Inflammatory macrophage treated with lipopolysaccharide for 1 hour (primary cell): ENCODE measurements around the gene AP2B1.
A peak's percentile ranks its signal among the peaks of the same experiment; 100 is the strongest.
"Not testable (repeated sequence)": the region's sequence is repeated elsewhere in the genome, so short reads cannot be mapped to it uniquely, and the experiment has no call there.

Experiments
- DNase-seq, 2 donors: peaks; one replicate each; pipeline ENCODE4 v3.0.0-alpha.2; 2020 to 2022

AP2B1 gene

DNA sequence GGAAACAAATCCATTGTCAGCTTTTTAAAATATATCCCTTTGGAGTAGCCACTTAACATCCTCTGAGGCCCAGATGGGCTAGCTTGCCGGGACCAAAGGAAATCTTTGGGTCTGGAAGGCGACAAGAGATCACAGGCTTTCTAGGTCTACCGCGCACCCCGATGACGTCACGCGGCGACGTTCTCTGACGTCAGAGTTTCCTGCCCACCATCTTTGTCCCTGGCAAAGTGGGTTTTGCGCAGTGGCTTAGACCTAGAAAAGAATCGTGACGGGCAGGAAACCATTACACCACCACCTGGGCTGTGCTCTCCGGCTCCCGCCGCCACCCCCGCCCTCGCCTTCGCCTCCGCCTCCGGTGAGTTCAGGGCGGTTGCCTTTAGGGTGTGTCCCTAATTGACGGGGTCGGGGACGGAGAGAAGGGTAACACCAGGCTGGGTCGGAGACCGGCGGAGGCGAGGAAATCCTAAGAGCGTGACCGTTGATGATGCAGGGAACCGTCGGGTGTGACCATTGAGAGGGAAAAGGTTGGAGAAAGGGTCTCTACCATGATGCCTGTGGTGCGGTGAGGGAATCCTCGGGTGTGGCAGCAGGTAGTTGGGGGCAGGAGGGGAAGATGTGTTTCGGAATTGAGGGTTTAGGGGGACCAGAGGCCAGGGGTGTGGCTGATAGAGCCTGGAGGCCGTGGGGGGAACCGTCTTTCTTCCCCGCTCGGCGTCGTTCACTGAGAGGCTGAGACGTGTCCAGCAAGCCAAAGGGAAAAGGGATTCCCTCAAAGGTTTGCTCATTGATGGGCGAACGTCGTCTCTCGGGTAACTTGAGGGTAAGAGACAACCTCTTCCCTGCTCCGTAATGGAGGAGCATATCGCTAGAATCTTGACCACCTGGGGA lies at the start of gene AP2B1:
AP2B1 (plus strand) TSS at position 249 of the 888 bp plus-strand sequence. CDS start 6,709 bp downstream, outside the sequence.
- peak; percentile 90 to 99 for DNase-seq

DNA sequence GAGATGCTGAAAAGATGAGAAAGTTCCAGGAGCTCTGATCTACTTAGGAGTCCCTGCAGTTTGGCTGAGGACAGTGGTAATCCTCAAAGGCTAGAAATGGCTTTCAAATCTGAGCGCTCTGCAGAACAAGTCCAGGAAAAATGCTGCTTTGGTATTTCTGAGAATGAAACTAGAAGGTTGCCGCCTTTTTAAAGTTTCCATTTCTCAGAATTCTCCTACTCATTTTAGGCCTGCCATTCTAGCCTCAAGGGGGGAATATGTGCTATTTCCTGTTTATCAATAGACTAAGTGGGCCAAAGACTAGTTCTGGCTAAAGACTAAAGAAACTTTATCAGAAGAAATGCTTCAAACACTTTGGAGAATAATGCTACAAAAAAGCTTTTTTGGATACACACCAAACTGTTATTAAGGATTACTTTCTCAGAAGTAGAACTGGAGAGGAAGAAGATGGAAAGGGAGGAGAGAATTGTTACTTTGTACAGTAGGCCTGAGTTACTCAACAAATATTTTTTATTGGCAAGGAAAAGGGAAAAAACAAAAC lies 49.5 kb upstream of the AP2B1 start, which contains the start of gene SLFN12L:
SLFN12L (minus strand) TSS at position 78 of the 541 bp plus-strand sequence. CDS start 15,314 bp downstream, outside the sequence.
- peak; percentile 38 to 72 for DNase-seq

DNA sequence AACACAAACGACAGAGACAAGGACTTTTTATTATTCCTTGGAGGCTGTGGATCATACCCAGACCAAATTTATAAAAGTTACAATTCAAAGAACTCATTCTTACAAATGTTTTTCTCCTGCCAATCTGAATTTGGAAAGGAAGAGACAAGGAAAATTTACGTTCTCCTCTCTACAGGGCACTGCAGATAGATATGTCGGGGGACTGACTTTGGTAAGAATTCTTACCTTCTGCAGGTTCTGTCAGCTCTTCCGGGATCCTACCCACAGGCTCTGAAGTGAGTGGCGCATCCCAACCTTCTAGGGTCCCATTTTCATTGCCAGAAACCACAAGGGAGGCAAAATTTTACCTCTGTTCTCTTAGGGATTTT lies 47.5 kb upstream of the AP2B1 start:
- no peak for DNase-seq

DNA sequence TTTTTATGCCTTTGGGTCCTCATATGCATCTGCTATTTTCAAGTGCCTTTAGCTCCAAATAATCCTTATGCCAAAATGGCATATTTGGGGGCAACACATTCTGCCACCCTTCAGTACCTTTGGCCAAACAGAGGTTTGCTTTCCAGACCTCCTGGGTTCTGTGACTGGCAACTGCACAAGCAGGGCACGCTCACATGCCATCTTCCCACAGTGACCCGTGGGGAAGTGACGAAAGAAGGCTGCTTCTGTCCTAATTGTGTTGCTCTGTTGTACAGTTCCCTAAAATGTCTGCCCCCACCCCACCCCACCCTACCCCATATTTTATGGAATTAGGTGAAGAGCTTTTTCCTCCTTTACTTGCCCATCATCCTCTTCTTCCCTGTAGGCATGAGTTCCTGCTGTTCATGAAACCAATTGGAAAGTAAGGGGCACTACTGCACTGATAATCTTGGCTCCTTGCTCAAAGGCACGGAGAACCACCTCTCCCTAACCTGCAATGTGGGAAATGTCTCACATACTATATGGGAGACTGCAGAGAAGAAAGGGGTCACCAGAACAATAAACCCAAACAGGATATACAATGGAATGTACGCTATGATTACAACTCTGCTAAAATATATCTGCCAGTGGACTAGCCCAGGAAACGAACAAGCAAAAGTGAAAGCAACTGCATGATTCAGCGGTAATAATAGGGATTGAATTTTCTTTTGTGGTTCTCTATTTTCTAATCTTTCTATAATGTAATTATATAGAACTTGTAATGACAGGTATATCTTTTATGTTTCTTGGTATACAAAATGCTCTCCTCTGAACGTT lies 46.3 kb upstream of the AP2B1 start:
- DNase-seq: peak; percentile 85 to 88

DNA sequence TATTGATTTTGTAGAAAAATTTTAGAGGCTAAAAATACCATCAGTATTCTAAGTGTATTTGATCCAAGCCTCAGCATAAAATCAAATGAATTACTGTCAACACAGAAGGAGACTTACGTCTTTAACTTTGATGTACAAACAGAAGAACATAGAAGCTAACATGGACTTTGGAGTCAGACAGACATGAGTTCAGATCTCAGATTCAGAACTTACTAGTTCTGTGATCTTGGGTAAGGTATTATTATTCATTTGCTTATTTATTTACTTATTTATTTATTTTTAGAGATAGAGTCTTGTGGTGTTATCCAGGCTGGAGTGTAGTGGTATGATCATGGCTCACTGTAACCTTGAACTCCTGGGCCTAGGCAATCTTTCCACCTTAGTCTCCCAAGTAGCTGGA lies 45.7 kb upstream of the AP2B1 start:
- DNase-seq: no peak

DNA sequence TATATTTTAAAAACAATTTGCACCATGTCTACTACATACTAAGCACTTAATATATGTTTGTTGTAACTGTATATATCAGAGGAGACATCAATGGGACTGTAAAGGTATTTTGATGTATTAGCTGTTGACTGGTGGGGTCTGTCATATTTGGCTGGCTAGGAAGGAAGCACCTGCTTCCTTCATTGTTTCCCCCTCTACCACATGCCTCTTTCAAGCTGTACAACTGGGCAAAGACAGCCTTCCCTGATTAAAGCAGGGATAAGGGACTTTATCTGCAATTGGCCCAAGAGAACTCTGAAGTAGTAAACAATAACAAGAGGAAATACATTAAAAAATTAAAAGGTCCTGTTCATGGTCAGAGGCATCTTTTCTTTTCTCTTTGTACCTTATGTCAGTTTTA lies 44.1 kb upstream of the AP2B1 start:
- no peak for DNase-seq

DNA sequence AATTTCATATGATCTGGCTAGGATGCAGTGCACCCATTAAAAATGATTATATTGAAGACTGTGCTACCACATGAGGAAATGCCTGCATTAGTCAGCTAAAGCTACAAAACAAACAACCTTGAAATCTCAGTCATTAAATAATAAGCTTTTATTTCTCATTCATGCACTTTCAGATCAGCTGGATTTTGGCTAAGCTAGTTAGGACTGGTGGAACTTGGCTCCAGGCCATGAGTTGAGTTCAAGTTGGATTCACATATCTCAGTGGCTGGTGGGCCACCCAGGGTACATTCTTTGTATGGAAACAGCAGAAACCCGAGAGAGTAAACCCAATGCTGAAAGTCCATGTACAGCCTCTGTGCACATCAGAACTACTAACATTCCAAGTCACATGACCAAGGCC lies 43.3 kb upstream of the AP2B1 start:
- DNase-seq: no peak

DNA sequence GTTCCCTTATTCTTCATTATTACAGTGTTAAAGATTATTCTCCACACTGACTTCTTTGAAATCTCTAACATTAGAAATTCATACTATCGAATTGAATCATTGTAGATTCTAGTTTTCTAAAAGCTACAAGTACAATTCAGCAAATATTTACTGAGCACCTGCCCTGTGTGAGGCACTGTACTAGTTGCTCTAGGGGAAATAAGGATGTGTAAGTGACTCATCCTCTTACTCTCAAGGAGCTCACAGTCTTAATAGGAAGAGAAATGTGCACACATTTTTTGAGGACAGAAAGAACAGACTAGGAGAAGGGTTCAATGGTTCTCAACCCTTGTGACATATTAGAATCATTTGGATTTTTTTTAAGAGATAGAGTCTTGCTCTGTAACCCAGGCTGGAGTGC lies 42.0 kb upstream of the AP2B1 start:
- no peak for DNase-seq

DNA sequence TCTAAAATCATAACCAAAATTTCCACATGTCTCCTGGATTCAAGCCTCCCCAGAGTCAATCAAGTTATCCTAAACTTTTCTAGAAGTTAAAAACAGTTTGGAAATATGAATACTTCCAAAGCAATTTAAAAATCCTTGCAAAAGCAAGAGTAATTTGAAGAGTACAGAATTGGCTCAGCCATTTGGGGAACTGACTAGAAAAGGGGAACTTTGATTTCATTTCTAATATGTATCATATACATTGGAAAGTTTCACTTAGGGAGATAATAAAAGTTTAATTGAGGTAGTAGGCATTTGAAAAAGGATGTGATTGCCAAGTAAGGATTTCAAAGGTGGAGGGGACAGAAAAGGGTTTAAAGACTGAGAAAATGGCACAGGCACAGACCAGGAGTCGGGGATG lies 40.6 kb upstream of the AP2B1 start:
- peak; percentile 77 to 80 for DNase-seq

DNA sequence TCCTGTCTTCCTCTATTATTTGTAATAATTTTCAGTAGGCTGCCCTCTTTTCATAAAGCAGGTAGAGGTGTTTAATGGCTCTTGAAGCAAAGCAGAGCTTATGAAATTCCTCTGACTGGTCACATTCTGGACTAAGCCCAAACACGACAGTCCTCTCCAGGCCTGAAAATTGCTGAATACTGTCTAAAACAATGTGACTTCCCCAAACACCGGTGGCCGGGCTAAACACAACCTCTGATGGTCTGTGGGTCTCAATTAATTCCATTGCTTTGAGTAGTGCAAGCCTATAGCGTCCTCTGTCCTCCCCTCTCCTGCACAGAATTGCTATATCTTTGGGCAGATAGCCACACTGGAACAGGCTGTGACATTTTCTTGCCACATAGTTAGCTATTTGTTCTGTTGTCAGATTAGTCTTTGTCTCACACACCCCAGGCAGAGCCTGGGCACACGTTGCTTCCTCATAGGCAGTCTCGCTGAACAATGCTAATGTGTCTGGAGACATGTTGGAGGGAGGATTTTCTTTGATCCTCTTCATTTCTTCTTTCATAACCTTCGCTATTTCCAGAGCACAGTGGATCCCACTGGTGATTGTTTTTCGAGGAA lies 38.8 kb upstream of the AP2B1 start:
- no peak for DNase-seq

DNA sequence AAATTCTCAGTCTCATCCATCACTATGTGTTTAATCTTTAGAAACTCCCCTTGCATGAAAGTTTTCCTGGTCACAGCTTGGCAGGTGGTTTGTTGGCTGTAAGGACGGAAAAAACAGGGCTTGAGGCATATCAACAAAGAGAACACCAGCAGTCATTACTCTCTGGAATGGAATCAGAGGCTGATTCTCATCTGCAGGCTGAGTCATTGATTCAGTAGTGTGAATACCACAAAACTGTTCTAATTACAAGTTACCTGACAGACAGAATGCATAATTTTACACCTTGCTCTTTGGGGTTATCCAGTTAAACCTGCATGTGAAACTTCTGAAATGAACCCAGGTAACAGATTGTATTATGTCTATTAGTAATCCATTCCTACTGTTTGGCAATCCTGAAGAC lies 38.1 kb upstream of the AP2B1 start:
- no peak for DNase-seq

DNA sequence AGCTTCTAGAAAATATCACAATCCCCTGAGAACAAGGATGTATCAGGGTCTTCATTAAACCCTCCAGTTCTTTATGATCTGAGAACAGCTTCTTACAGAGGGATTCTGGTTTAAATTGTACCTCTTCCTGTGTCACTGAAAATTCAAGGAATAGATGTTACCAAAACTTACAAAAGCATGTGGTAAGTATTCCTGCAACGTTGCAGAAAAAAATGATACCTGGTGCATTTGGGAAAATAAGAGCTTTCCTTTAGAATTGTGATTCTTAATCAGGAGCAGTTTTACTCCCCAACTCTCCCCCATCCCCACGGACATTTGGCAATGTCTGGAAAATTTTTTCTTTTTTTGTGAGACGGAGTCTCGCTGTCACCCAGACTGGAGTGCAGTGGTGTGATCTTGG lies 33.8 kb upstream of the AP2B1 start:
- DNase-seq: no peak

DNA sequence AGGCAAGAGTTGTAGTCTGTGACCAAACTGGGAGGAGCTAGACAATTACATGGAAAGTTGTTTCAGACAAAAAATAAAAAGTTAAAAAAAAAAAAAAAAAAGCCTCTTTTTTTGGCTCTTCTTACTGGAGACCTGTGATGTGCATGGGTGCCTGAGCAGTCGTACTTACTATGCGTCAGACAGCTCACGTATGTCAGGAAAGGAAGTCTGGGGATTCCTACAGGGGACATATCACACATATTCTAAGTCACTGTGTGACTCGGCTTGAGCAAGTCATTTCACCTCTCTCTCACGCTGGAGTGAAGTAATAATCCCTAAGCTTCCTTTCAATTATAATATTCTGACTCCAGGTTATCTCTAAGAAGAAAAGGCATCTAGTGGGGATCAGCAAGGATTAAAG lies 32.5 kb upstream of the AP2B1 start:
- no peak for DNase-seq

DNA sequence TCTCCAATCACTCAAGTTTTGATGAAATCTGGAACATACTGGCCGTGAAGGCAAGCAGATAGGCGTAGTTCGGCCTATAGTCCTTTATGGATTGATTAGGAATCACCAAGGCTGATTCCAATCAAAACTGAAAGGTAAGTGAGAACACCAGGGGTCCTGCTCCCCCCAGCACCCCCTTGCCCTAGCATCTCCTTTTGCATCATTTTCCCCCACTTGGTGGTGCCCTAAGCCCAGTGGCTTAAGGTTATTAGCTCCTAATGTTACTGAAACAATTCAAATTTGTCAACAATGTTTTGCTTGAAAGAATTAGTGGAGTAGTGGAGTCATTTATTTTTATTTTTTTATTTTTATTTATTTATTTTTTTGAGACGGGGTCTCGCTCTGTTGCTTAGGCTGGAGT lies 31.4 kb upstream of the AP2B1 start:
- no peak for DNase-seq

DNA sequence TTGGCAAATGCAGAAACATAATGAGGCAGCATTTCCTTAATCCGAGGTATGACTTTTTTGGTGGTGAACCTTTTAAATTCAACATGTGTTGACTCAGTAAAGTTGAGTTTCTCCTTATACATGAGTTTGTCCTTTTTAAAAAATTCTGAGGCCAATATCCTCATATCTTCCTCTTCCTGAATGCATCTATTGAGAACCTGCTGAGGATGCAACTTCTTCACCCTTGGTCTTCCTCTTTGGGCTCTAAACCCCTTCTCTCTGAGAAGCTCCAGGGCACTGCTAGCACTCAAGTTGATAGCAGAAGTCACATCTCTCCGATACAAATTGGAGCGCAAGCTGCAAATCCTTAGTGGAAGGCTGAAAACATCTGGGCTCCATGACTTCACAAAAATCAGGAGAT lies 29.8 kb upstream of the AP2B1 start:
- no peak for DNase-seq

DNA sequence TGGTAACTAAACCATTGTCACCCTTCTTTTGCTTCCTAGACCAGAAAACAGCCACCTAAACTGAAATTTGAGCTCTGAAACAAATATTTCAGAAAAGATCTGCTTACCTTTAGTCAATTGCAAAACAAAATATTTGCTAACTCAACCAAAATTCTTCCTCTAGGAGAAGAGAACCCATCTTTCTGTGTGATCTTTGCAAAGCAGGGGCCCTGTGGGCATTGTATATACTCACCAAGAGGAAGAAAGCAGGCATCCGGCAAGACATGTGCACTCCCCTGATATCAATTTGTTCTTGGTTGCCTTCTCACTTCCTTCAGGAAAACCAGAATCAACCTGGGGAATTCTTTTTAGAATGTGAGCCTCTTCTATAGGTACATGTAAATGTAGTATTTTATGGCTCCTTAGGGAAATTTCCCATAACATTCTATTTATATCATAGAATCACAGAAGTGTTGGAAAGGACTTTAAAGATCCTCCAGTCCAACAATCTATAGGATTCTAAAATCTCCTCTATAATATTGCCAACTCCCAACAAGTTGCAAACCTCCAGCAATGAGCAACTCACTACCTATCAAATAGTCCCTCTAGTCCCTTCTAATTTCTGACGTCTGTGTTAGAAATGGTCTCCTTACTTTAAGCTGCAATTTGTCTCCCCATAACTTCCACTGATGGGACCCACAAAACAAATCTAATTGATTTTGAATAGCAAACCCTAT lies 27.5 kb upstream of the AP2B1 start:
- no peak for DNase-seq

DNA sequence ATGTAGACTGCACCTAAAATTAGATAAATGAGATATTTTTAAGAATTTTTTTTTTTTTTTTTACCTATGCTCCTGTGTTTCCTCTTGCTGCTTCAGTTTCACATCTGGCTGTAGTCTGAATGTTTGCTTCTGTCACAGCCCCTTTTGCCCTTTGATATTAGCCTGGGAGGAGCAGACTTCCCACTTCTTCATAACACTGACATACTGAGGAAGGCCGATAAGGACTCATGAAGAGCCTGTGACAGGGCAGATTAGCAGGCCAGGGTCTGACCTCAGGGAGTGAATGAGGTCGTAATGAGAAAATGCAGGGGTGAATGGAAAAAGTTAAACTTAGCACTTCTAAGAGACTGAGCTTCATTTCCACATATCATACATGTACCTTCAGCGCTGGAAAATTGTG lies 26.4 kb upstream of the AP2B1 start, which contains the start of gene SLFN14:
SLFN14 (minus strand) TSS at position 117 of the 400 bp plus-strand sequence. CDS start 2,757 bp downstream, outside the sequence.
- no peak for DNase-seq

DNA sequence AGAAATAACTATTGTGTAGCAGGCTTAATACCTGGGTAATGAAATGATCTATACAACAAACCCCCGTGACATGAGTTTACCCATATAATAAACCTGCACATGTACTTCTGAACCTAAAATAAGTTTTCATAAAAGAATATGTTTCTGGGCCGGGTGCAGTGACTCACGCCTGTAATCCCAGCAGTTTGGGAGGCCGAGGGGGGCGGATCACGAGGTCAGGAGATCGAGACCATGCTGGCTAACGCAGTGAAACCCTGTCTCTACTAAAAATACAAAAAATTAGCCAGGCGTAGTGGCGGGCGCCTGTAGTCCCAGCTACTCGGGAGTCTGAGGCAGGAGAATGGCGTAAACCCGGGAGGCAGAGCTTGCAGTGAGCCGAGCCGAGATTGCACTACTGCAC lies 23.9 kb upstream of the AP2B1 start:
- not testable (repeated sequence) for DNase-seq

DNA sequence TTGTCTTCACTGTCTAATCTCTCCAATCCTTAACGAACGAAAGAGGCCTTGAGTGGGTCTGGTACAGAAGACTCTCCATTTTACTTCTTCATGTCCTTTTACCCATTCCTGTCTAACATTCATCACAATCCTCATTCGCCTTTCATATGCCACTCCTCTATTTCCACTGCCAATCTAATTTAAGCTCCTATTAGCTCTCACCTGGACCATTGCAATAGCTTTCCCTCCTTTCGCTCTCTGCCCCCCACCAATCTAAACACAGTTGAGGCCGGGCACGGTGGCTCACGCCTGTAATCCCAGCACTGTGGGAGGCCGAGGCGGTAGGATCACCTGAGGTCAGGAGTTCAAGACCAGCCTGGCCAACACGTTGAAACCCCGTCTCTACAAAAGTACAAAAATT lies 20.2 kb upstream of the AP2B1 start:
- no peak for DNase-seq

DNA sequence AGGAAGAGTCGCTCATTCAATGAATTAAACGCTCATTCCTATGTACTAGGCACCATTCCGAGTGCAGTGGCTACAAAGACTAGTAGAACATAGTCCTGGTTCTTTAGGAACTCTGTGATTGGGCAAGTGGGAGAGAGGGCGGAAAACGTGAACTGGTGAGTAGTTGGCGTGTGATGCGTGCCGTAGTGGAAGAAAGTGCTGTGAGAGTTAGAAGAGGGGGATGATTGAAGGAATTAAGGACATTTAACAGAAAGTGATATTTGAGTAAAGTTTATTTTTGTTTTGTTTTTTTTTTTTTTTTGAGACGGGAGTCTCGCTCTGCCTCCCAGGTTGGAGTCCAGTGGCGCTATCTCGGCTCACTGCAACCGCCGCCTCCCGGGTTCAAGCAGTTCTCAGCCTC lies 18.6 kb upstream of the AP2B1 start:
- DNase-seq: peak; percentile 47 to 62

DNA sequence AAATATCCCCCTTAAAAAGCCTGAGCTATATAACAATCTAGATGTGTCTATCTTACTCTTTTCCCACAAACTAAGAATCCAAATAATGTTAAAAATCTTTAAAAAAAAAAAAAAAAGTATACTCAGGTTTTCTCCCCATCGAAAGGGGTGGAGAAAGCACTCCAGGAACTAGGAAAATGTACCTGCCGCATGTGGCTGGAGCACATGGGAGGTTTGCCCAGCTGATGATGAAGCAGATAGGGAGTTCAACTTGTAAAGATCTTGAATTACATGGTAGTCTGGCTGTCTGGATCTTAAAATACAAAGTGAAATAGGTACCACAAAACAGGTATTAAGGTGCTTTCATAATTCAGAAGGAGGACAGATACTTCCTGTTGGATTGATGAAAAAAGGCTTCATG lies 17.7 kb upstream of the AP2B1 start:
- no peak for DNase-seq

DNA sequence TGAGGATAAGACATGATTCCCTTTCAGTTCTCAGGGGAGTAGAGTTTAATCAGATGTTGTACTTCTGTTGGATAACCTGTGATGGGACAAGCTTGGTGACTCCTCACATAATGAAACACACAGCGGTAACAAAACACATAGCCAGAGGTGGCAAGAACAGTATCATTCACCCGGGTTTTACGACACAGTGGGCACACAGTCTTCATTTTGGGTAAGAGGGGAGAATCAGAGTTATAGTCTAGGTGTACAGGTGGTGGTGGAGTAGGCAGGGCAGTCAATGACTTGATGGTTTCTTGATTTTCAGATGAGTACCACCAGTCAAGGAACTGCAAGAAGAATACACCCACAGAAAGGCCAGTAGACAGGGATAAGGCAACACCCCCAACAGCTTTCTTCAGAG lies 11.4 kb upstream of the AP2B1 start:
- DNase-seq: no peak
